ENCODE data around the gene SDK1. TPM values are rescaled to one million over a fixed set of nuclear protein-coding genes. Genes with fewer than 3 reads are reported as not detected.
A peak's percentile ranks its signal among the peaks of the same experiment; 100 is the strongest.
"Not testable (repeated sequence)": the region's sequence is repeated elsewhere in the genome, so short reads cannot be mapped to it uniquely, and the experiment has no call there.

Gene SDK1
- total RNA-seq, 1 donor, result 0.36 TPM

DNA sequence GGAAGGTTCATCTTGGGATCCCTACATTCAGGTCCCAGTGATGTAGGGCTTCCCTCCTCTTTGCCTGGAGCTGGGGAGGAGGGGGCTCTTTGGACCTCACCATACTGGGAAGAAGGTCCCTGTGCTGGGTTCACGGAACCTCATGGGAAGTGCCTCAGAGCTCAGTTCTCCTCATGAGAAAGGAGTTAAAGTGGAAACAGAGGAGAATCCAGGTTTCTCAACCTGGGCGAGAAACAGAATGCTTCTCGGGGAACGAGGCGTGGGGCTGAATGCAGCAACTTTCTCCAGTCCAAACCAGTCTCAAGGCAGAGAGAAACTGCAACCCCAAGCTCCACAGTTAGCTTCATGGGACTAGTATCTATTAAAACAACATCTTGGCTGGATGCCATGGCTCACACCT is 998.4 kb downstream of the SDK1 start:
- H3K79me2 ChIP-seq (ENCODE audit: insufficient read depth, low read length), result no peaks in the 10 kb centered on the region
- H4K20me1 ChIP-seq (ENCODE audit: insufficient read depth, low read length), result no peaks in the 10 kb centered on the region
- H3K4me2 ChIP-seq (ENCODE audit: insufficient read depth, low read length), result no peak overlapping the region
- no peak overlapping the region for H3K27ac ChIP-seq (ENCODE audit: low read depth, low read length)
- no peak overlapping the region for H2AFZ ChIP-seq (ENCODE audit: low read length)
- no peaks in the 10 kb centered on the region for H3K9me3 ChIP-seq (ENCODE audit: low read depth, low read length)
- no peak overlapping the region for H3K4me3 ChIP-seq (ENCODE audit: insufficient read depth, low read length)
- H3K4me1 ChIP-seq (ENCODE audit: insufficient read depth, low read length), result no peaks in the 10 kb centered on the region
- TF ChIP-seq CTCF (IDR thresholded peaks at IDR 0.05; ENCODE audit: extremely low read depth, low read depth, low read length), result no peak
- no peaks in the 10 kb centered on the region for H3K36me3 ChIP-seq (ENCODE audit: insufficient read depth, low read length)
- DNase-seq (ENCODE audit: insufficient read length, low spot score, missing footprints), result peak; percentile 23
- no peaks in the 10 kb centered on the region for H3K27me3 ChIP-seq (ENCODE audit: insufficient read depth, low read length)

- Histone ChIP-seq H2AFZ (ENCODE audit: low read length) (no peak overlapping the region), H3K4me2 (ENCODE audit: insufficient read depth, low read length) (no peak overlapping the region), H3K27me3 (ENCODE audit: insufficient read depth, low read length) (no peaks in the 10 kb centered on the region), H3K9me3 (ENCODE audit: low read depth, low read length) (no peaks in the 10 kb centered on the region), H3K4me3 (ENCODE audit: insufficient read depth, low read length) (no peak overlapping the region), H3K27ac (ENCODE audit: low read depth, low read length) (no peak overlapping the region), H3K4me1 (ENCODE audit: insufficient read depth, low read length) (no peaks in the 10 kb centered on the region), H3K79me2 (ENCODE audit: insufficient read depth, low read length) (no peaks in the 10 kb centered on the region), H3K36me3 (ENCODE audit: insufficient read depth, low read length) (no peaks in the 10 kb centered on the region), H4K20me1 (ENCODE audit: insufficient read depth, low read length) (no peaks in the 10 kb centered on the region)
- peak; percentile 42 for DNase-seq (ENCODE audit: insufficient read length, low spot score, missing footprints)
- TF ChIP-seq CTCF (IDR thresholded peaks at IDR 0.05; ENCODE audit: extremely low read depth, low read depth, low read length), result no peak
Measured at GRCh38 chr7:4302203-4302905, 1001.3 kb downstream of the SDK1 start.

- no peak overlapping the region for H3K27ac ChIP-seq (ENCODE audit: low read depth, low read length)
- H3K27me3 ChIP-seq (ENCODE audit: insufficient read depth, low read length), result no peaks in the 10 kb centered on the region
- no peaks in the 10 kb centered on the region for H3K9me3 ChIP-seq (ENCODE audit: low read depth, low read length)
- TF ChIP-seq CTCF (IDR thresholded peaks at IDR 0.05; ENCODE audit: extremely low read depth, low read depth, low read length), result no peak
- no peaks in the 10 kb centered on the region for H4K20me1 ChIP-seq (ENCODE audit: insufficient read depth, low read length)
- H3K4me1 ChIP-seq (ENCODE audit: insufficient read depth, low read length), result no peaks in the 10 kb centered on the region
- no peaks in the 10 kb centered on the region for H3K36me3 ChIP-seq (ENCODE audit: insufficient read depth, low read length)
- H2AFZ ChIP-seq (ENCODE audit: low read length), result no peak overlapping the region
- no peaks in the 10 kb centered on the region for H3K79me2 ChIP-seq (ENCODE audit: insufficient read depth, low read length)
- H3K4me3 ChIP-seq (ENCODE audit: insufficient read depth, low read length), result no peak overlapping the region
- no peak overlapping the region for H3K4me2 ChIP-seq (ENCODE audit: insufficient read depth, low read length)
- peak; percentile 15 for DNase-seq (ENCODE audit: insufficient read length, low spot score, missing footprints)
Measured at GRCh38 chr7:4307316-4308204, 1006.5 kb downstream of the SDK1 start.

DNA sequence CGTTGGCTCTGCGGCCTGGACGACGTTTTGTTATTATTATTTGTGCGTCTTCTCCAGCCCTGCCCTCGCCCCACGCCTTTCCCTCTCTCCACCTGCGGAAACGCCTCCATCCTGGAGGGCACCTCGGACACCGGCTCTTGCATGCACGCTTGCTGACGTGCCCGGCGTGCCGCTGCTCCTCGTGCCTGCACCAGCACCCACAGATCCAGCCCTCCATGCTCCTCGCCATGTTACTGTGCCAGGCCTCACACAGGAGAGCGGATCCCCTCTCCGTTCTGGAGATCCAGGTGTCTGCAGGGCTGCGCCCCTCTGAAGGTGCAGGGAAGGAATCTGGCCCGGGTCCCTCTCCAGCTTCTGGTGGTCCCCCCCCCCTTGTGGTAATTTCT is 1007.1 kb downstream of the SDK1 start:
- H3K9me3 ChIP-seq (ENCODE audit: low read depth, low read length), result no peaks in the 10 kb centered on the region
- H2AFZ ChIP-seq (ENCODE audit: low read length), result no peak overlapping the region
- no peaks in the 10 kb centered on the region for H3K27me3 ChIP-seq (ENCODE audit: insufficient read depth, low read length)
- no peak overlapping the region for H3K4me3 ChIP-seq (ENCODE audit: insufficient read depth, low read length)
- no peaks in the 10 kb centered on the region for H3K79me2 ChIP-seq (ENCODE audit: insufficient read depth, low read length)
- no peak overlapping the region for H3K27ac ChIP-seq (ENCODE audit: low read depth, low read length)
- H3K4me2 ChIP-seq (ENCODE audit: insufficient read depth, low read length), result no peak overlapping the region
- no peaks in the 10 kb centered on the region for H3K4me1 ChIP-seq (ENCODE audit: insufficient read depth, low read length)
- no peak for TF ChIP-seq CTCF (IDR thresholded peaks at IDR 0.05; ENCODE audit: extremely low read depth, low read depth, low read length)
- no peaks in the 10 kb centered on the region for H4K20me1 ChIP-seq (ENCODE audit: insufficient read depth, low read length)
- H3K36me3 ChIP-seq (ENCODE audit: insufficient read depth, low read length), result no peaks in the 10 kb centered on the region
- peak; percentile 21 for DNase-seq (ENCODE audit: insufficient read length, low spot score, missing footprints)

- H3K79me2 ChIP-seq (ENCODE audit: insufficient read depth, low read length); H3K4me1 ChIP-seq (ENCODE audit: insufficient read depth, low read length); H3K36me3 ChIP-seq (ENCODE audit: insufficient read depth, low read length); H3K4me3 ChIP-seq (ENCODE audit: insufficient read depth, low read length); H3K27ac ChIP-seq (ENCODE audit: low read depth, low read length); H3K27me3 ChIP-seq (ENCODE audit: insufficient read depth, low read length); H3K4me2 ChIP-seq (ENCODE audit: insufficient read depth, low read length); H4K20me1 ChIP-seq (ENCODE audit: insufficient read depth, low read length); H3K9me3 ChIP-seq (ENCODE audit: low read depth, low read length); DNase-seq (ENCODE audit: insufficient read length, low spot score, missing footprints); H2AFZ ChIP-seq (ENCODE audit: low read length): not testable (repeated sequence)
Measured at GRCh38 chr7:4313911-4314310, 1012.9 kb downstream of the SDK1 start.

DNA sequence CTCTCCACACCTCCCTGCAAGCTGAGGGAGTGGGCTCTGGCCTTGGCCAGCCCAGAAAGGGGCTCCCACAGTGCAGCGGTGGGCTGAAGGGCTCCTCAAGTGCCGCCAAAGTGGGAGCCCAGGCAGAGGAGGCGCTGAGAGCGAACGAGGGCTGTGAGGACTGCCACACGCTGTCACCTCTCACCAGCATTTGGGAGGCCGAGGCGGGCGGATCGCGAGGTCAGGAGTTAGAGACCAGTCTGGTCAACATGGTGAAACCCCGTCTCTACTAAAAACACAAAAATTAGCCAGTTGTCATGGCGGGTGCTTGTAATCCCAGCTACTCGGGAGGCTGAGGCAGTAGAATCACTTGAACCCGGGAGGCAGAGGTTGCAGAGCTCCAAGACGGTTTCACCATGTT is 1013.3 kb downstream of the SDK1 start:
- not testable (repeated sequence) for H3K27me3 ChIP-seq (ENCODE audit: insufficient read depth, low read length); H3K4me2 ChIP-seq (ENCODE audit: insufficient read depth, low read length); H3K9me3 ChIP-seq (ENCODE audit: low read depth, low read length); H3K79me2 ChIP-seq (ENCODE audit: insufficient read depth, low read length); H3K27ac ChIP-seq (ENCODE audit: low read depth, low read length); H3K4me1 ChIP-seq (ENCODE audit: insufficient read depth, low read length); H2AFZ ChIP-seq (ENCODE audit: low read length); H3K36me3 ChIP-seq (ENCODE audit: insufficient read depth, low read length); DNase-seq (ENCODE audit: insufficient read length, low spot score, missing footprints); H3K4me3 ChIP-seq (ENCODE audit: insufficient read depth, low read length); H4K20me1 ChIP-seq (ENCODE audit: insufficient read depth, low read length)

All from osteoblast (primary cell).